ENCODE data around the gene TNIK. TPM values are rescaled to one million over a fixed set of nuclear protein-coding genes. Genes with fewer than 3 reads are reported as not detected.

TNIK gene
- total and polyA plus RNA-seq, 3 donors from 2014 or later, result 39.3 to 99.6 (median 83.5) TPM

DNA sequence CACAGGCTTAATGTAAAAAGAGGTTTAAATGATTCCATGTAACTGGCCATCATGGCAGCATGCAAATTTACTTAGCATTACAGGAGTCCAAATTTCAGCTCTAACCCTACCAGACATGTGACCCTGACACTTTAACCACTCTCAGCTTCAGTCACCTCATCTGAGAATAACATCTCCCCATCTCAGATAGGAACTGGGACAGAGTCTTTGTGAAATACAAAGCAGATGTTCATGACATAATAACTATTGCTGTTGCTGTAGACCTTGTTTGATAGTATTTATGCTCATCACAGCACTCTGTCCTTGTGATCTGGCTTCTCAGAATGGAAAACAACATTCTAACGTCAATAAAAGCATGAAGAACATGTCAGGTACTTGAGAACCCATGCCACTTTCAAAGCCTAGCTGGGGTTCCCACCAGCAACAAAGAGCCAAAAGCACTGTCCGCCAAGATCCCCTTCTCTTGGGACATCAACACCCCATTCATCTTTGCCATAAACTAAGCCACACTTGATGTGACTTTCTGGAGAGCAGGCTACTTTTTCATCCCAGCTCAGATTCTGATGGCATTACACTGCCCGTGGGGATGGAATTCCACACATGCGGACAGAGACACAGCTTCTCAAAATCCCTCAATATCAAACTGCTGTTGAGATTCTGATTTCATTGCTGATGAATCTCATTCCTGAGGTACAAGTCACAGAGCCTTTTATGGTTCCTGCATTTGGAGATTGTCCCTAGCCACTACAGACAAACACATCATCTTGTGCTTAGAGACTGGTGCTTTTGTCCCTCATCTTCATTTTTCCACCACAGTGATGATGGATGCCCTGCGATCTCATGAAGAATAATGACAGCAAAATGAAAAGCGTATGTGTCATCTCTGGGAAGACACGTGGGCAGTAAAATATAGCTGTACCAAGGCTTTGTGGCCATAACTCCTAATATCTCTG, 202.7 kb downstream of the TNIK start:
- DNase-seq, result no peak
- H3K27me3 ChIP-seq, result no peaks in the 10 kb centered on the region
- H3K4me1 ChIP-seq, result no peaks in the 10 kb centered on the region
- intact Hi-C loops (cut with DNase I; ENCODE audit: low total_unique reads), result no loop called here
- H3K4me3 ChIP-seq, result no peak overlapping the region
- no peak overlapping the region for H3K27ac ChIP-seq
- no peaks in the 10 kb centered on the region for H3K36me3 ChIP-seq (ENCODE audit: low read depth, missing control alignments)
- TF ChIP-seq, protein P1, sequence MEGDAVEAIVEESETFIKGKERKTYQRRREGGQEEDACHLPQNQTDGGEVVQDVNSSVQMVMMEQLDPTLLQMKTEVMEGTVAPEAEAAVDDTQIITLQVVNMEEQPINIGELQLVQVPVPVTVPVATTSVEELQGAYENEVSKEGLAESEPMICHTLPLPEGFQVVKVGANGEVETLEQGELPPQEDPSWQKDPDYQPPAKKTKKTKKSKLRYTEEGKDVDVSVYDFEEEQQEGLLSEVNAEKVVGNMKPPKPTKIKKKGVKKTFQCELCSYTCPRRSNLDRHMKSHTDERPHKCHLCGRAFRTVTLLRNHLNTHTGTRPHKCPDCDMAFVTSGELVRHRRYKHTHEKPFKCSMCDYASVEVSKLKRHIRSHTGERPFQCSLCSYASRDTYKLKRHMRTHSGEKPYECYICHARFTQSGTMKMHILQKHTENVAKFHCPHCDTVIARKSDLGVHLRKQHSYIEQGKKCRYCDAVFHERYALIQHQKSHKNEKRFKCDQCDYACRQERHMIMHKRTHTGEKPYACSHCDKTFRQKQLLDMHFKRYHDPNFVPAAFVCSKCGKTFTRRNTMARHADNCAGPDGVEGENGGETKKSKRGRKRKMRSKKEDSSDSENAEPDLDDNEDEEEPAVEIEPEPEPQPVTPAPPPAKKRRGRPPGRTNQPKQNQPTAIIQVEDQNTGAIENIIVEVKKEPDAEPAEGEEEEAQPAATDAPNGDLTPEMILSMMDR (IDR thresholded peaks at IDR 0.05), result no peak
- no peak for TF ChIP-seq POLR2A (IDR thresholded peaks at IDR 0.05)
- H3K9me3 ChIP-seq, result no peaks in the 10 kb centered on the region
- WGBS, 2 donors, result 90 to 92% methylated on average over 7 of the region's 7 CpGs

DNA sequence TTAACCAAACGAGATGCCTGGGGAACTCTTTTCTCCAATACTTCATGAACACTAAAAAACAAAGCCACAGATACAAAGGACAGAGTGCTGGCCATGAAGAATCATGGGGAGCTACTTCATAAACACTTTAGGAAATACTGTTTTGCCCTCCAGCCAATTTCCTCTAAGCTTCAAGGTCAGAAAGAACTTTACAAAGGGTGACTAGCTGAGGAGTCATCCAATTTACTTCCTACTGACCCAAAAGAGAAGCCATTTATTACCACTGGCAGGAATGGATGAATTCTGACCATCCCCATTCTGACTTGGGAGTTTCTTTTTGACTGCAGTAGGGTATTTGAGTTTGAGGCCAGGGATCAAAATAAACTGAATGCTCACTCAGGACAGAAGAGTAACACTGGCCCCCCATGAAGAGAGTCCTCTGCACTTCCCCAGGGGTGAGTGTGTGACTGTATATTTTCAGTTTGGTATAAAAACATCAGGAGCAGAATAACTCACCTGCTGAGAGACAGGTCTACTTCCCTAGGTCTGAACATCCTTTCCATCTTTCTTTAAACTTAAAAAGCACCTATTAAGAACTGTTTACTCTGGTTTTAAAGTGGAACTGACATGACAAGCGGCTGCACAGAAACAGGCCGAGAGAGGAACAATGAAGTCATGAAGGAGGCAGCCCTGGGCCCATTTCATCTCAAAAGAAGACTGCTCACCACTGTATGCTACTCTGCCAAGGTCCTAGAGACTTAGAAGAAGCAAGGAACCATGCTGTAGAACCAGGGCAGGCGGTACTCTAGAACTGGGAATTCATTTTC, 203.6 kb downstream of the TNIK start:
- Histone ChIP-seq H3K36me3 (ENCODE audit: low read depth, missing control alignments) (no peaks in the 10 kb centered on the region), H3K4me3 (no peak overlapping the region), H3K27me3 (no peaks in the 10 kb centered on the region), H3K9me3 (no peaks in the 10 kb centered on the region), H3K27ac (no peak overlapping the region), H3K4me1 (no peaks in the 10 kb centered on the region)
- 90 to 91% methylated on average over 4 of the region's 4 CpGs for WGBS, 2 donors
- TF ChIP-seq POLR2A (IDR thresholded peaks at IDR 0.05), result no peak
- no peak for DNase-seq
- intact Hi-C loops (cut with DNase I; ENCODE audit: low total_unique reads), result no loop called here

DNA sequence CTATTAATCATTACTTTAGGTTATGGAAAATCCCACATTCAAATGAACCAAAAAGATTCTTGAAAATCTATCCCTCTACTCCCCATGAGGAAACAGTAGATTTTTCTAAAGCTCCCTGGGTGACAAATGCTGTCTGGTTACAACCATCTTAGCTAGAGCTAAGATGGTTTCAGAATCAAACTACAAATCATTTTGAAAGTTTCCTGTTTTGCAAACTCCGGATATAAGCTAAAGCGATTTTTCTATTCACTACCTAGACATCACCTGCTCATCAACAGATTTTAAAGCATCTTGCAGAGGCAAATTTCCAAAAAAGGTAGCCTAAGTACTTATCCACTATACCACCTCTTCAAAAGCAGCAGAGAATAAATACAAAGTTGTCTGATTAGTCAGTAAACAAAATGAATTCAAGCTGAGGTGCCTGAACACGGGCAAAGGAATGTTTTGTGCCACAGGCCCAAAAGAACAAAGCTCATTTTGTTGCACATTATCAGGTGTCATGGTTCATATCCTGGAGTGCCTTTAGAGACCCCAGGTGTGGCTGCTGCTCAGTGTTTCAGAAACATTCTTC, 204.9 kb downstream of the TNIK start:
- H3K36me3 ChIP-seq (ENCODE audit: low read depth, missing control alignments), result no peaks in the 10 kb centered on the region
- no peak for DNase-seq
- no peak overlapping the region for H3K4me3 ChIP-seq
- H3K4me1 ChIP-seq, result no peaks in the 10 kb centered on the region
- H3K27ac ChIP-seq, result no peak overlapping the region
- H3K27me3 ChIP-seq, result no peaks in the 10 kb centered on the region
- TF ChIP-seq, protein P1 (IDR thresholded peaks at IDR 0.05), result no peak
- no peak for TF ChIP-seq POLR2A (IDR thresholded peaks at IDR 0.05)
- 74% methylated on average over 3 of the region's 3 CpGs for WGBS, 2 donors
- H3K9me3 ChIP-seq, result no peaks in the 10 kb centered on the region
- intact Hi-C loops (cut with DNase I; ENCODE audit: low total_unique reads), result no loop called here

DNA sequence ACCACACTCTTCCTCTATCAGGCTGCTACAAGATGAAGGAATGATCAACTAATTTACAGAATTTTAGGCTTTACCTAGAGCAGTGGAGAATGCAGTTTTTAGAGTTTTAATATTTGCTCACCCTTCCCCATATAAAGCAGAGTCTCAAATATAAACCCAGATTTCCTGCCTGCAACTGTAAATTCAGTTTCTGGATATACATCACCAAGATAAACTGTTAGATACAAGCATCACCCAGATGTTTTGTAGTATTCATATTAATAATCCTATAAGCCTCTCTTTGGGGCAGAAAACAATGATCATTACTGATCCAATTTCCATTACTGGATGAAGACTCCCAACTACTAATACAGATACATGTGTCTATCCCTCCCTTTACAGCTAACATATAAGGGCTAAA, 205.9 kb downstream of the TNIK start:
- Histone ChIP-seq H3K36me3 (ENCODE audit: low read depth, missing control alignments) (no peaks in the 10 kb centered on the region), H3K27ac (no peak overlapping the region), H3K9me3 (no peaks in the 10 kb centered on the region), H3K4me1 (no peaks in the 10 kb centered on the region), H3K4me3 (no peak overlapping the region), H3K27me3 (no peaks in the 10 kb centered on the region)
- TF ChIP-seq POLR2A (IDR thresholded peaks at IDR 0.05), result no peak
- TF ChIP-seq, protein P1 (IDR thresholded peaks at IDR 0.05), result no peak
- DNase-seq, result no peak
- intact Hi-C loops (cut with DNase I; ENCODE audit: low total_unique reads), result no loop called here

DNA sequence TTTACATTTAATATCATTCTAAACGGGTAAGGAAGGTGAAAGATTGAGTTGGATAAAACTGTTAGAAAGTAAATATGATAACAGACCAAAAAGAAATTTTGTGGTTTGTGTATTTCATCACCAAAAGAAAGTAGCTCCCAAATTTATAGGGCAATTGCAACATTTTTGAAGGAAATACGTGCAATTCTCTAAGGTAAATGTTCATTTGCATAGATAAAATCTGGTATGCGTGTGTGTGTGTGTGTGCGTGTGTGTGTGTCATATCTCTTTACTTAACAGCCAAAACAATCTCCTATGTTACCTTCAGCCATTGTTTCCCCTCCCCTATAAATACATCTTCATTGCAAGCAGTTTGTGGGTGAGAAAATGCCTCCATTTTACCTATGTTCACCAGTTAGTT, 208.4 kb downstream of the TNIK start:
- intact Hi-C loops (cut with DNase I; ENCODE audit: low total_unique reads), result no loop called here
- Histone ChIP-seq H3K4me1 (no peaks in the 10 kb centered on the region), H3K36me3 (ENCODE audit: low read depth, missing control alignments) (no peaks in the 10 kb centered on the region), H3K27ac (no peak overlapping the region), H3K4me3 (no peak overlapping the region), H3K9me3 (no peaks in the 10 kb centered on the region), H3K27me3 (no peaks in the 10 kb centered on the region)
- TF ChIP-seq POLR2A (IDR thresholded peaks at IDR 0.05), result no peak
- TF ChIP-seq, protein P1 (IDR thresholded peaks at IDR 0.05), result no peak
- 68 to 83% methylated on average over 4 of the region's 4 CpGs for WGBS, 2 donors
- DNase-seq, result no peak
